MM.1S (cell line): Measurements from ENCODE around the gene LRCH4.

Experiments used
- CTCF ChIP-seq: fragments of 300-600 bp; sonication (generic); IDR thresholded peaks from 2 replicates; pipeline ENCODE4 v1.5.1; 2016; ENCODE audit warnings: antibody characterized with exemption, low read length, mixed read lengths
- EZH2phosphoT487 ChIP-seq: fragments of 300-600 bp; sonication (generic); IDR thresholded peaks from 2 replicates; pipeline ENCODE4 v1.6.1; 2018; ENCODE audit warnings: antibody characterized with exemption, low read length

GRCh38 chr7:100603726-100604027, 17.7 kb upstream of the LRCH4 start:
- TF ChIP-seq CTCF (no peak), EZH2phosphoT487 (no peak)
